Nephron progenitor cell (in vitro differentiated cells): ENCODE data around the gene POLR3A.

Source experiments
- DNase-seq: peaks from one replicate; pipeline ENCODE4 v3.0.0; 2021
- H3K27ac Mint-ChIP-seq: 2 replicates; pipeline ENCODE4 v1.8.0; 2021; ENCODE audit warnings: mild to moderate bottlenecking, moderate library complexity, mixed read lengths
- H3K27me3 Mint-ChIP-seq: 2 replicates; pipeline ENCODE4 v1.8.0; 2021; ENCODE audit warnings: mild to moderate bottlenecking, low read depth, mixed read lengths; ENCODE audit not compliant: poor library complexity
- H3K36me3 Mint-ChIP-seq: 2 replicates; pipeline ENCODE4 v1.8.0; 2021; ENCODE audit warnings: low read depth, mixed read lengths
- H3K4me1 Mint-ChIP-seq: 2 replicates; pipeline ENCODE4 v1.8.0; 2021; ENCODE audit warnings: mixed read lengths
- H3K4me3 Mint-ChIP-seq: 2 replicates; pipeline ENCODE4 v1.8.0; 2021; ENCODE audit warnings: mild to moderate bottlenecking, moderate library complexity, mixed read lengths
- H3K9me3 Mint-ChIP-seq: 2 replicates; pipeline ENCODE4 v1.8.0; 2021; ENCODE audit warnings: mild to moderate bottlenecking, moderate library complexity, mixed read lengths
- CTCF ChIP-seq: fragments of 200-600 bp; sonication (generic); IDR thresholded peaks from 2 replicates; pipeline ENCODE4 v1.5.0; 2021; ENCODE audit warnings: antibody characterized with exemption

The POLR3A gene

GRCh38 chr10:78017856-78018255 lies 11.5 kb downstream of the POLR3A start:
- Mint-ChIP-seq H3K4me3 (no peak overlapping the region), H3K27me3 (peaks cover 2% of the 10 kb centered on the region), H3K4me1 (no peaks in the 10 kb centered on the region), H3K36me3 (peaks cover 54% of the 10 kb centered on the region), H3K27ac (no peak overlapping the region), H3K9me3 (no peaks in the 10 kb centered on the region)
- no peak for DNase-seq
- no peak for TF ChIP-seq CTCF

- no peak for DNase-seq
- TF ChIP-seq CTCF: no peak
- no peak overlapping the region for H3K27ac Mint-ChIP-seq
- no peaks in the 10 kb centered on the region for H3K9me3 Mint-ChIP-seq
- peaks cover 50% of the 10 kb centered on the region for H3K36me3 Mint-ChIP-seq
- H3K4me1 Mint-ChIP-seq: no peaks in the 10 kb centered on the region
- H3K4me3 Mint-ChIP-seq: no peak overlapping the region
- H3K27me3 Mint-ChIP-seq: peaks cover 2% of the 10 kb centered on the region
Observed at GRCh38 chr10:78015546-78015945, 13.8 kb downstream of the POLR3A start.

GRCh38 chr10:78013564-78013963 lies 15.8 kb downstream of the POLR3A start:
- Mint-ChIP-seq H3K27me3 (peaks cover 2% of the 10 kb centered on the region), H3K4me3 (no peak overlapping the region), H3K27ac (no peak overlapping the region), H3K4me1 (no peaks in the 10 kb centered on the region), H3K36me3 (peaks cover 57% of the 10 kb centered on the region), H3K9me3 (no peaks in the 10 kb centered on the region)
- no peak for TF ChIP-seq CTCF
- no peak for DNase-seq

GRCh38 chr10:78011065-78011464 lies 18.2 kb downstream of the POLR3A start:
- no peaks in the 10 kb centered on the region for H3K4me1 Mint-ChIP-seq
- no peak for TF ChIP-seq CTCF
- no peaks in the 10 kb centered on the region for H3K9me3 Mint-ChIP-seq
- H3K27ac Mint-ChIP-seq: no peak overlapping the region
- no peak for DNase-seq
- no peaks in the 10 kb centered on the region for H3K27me3 Mint-ChIP-seq
- H3K4me3 Mint-ChIP-seq: no peak overlapping the region
- peaks cover 61% of the 10 kb centered on the region for H3K36me3 Mint-ChIP-seq

- Mint-ChIP-seq H3K4me1 (no peaks in the 10 kb centered on the region), H3K36me3 (peaks cover 68% of the 10 kb centered on the region), H3K27me3 (no peaks in the 10 kb centered on the region), H3K9me3 (no peaks in the 10 kb centered on the region), H3K27ac (no peak overlapping the region), H3K4me3 (no peak overlapping the region)
- no peak for TF ChIP-seq CTCF
- DNase-seq: no peak
Observed at GRCh38 chr10:78010278-78010677, 19.0 kb downstream of the POLR3A start.

- Mint-ChIP-seq H3K9me3 (no peaks in the 10 kb centered on the region), H3K27me3 (no peaks in the 10 kb centered on the region), H3K4me1 (no peaks in the 10 kb centered on the region), H3K4me3 (no peak overlapping the region), H3K36me3 (peaks cover 69% of the 10 kb centered on the region), H3K27ac (no peak overlapping the region)
- TF ChIP-seq CTCF: no peak
- no peak for DNase-seq
Observed at GRCh38 chr10:78009662-78010061, 19.7 kb downstream of the POLR3A start.
